Immature natural killer cell (primary cell): ENCODE data around the gene RHBDF2. TPM values are rescaled to one million over a fixed set of nuclear protein-coding genes. Genes with fewer than 3 reads are reported as not detected.

Experiments
- DNase-seq, 3 donors: peaks; one replicate each; pipeline ENCODE4 v3.0.0; 2022; ENCODE audit warnings: mixed read lengths in 1 of 3
- H3K27ac Mint-ChIP-seq, 6 donors: one replicate each; pipeline ENCODE4 v1.8.0; 2020; ENCODE audit warnings: mixed read lengths in 6 of 6, mild to moderate bottlenecking in 5 of 6, inconsistent platforms in 4 of 6, moderate library complexity in 3 of 6
- H3K27me3 Mint-ChIP-seq, 3 donors: one replicate each; pipeline ENCODE4 v1.8.0; 2020 to 2021; ENCODE audit warnings: low read depth in 3 of 3, mild to moderate bottlenecking in 3 of 3, mixed read lengths in 3 of 3, moderate library complexity in 3 of 3, inconsistent platforms in 1 of 3
- H3K36me3 Mint-ChIP-seq, 3 donors: one replicate each; pipeline ENCODE4 v1.8.0; 2020; ENCODE audit warnings: mixed read lengths in 3 of 3, inconsistent platforms in 2 of 3, mild to moderate bottlenecking in 2 of 3
- H3K4me1 Mint-ChIP-seq, 2 donors: one replicate each; pipeline ENCODE4 v1.8.0; 2020; ENCODE audit warnings: inconsistent platforms in 2 of 2, mild to moderate bottlenecking in 2 of 2, mixed read lengths in 2 of 2, moderate library complexity in 1 of 2
- H3K4me3 Mint-ChIP-seq, 5 donors: one replicate each; pipeline ENCODE4 v1.8.0; 2020; ENCODE audit warnings: mild to moderate bottlenecking in 5 of 5, mixed read lengths in 5 of 5, inconsistent platforms in 3 of 5, moderate library complexity in 3 of 5
- H3K9me3 Mint-ChIP-seq, 6 donors: one replicate each; pipeline ENCODE4 v1.8.0; 2020; ENCODE audit warnings: mild to moderate bottlenecking in 6 of 6, mixed read lengths in 6 of 6, inconsistent platforms in 4 of 6, moderate library complexity in 3 of 6
- polyA plus RNA-seq, 3 donors: library from polyadenylated mRNA; unstranded; fragments of 300-500 nt; fragmentation: Illumina TruSeq; gene quantifications; one replicate each; pipeline ENCODE4 v1.2.3, GENCODE V29; 2021

The RHBDF2 gene
- polyA plus RNA-seq, 3 donors from 2014 or later: 19.3 to 90.5 (median 23.6) TPM

DNA sequence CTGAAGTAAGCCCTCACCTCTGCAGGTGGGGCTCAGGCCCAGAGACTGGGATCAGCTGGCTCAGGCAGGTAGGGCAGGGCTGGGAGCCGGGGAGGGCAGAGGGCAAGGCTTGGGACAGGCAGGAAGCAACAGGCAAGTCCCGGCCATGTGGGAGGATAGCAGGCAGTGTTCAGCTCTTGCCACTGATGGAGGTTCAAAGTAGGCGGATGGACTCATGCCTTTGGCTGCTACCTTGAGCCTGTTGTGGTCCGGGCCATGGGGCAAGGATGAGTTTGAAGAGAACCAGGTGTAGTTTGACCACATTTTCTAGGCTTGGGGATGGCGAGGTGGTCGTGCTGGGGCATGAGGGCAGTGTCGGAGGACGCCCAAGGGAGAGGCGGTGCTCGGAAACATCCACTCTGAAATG is 41.3 kb upstream of the RHBDF2 start:
- Mint-ChIP-seq H3K36me3 (no peaks in the 10 kb centered on the region), H3K4me3 (no peak overlapping the region), H3K4me1 (peaks cover 16 to 24% of the 10 kb centered on the region in 2 donors), H3K27me3 (peaks cover 8 to 16% (median 11%) of the 10 kb centered on the region in 3 donors), H3K9me3 (no peaks in the 10 kb centered on the region), H3K27ac (peak overlapping the region in 1 of 6 donors; percentile 50)
- no peak for DNase-seq

DNA sequence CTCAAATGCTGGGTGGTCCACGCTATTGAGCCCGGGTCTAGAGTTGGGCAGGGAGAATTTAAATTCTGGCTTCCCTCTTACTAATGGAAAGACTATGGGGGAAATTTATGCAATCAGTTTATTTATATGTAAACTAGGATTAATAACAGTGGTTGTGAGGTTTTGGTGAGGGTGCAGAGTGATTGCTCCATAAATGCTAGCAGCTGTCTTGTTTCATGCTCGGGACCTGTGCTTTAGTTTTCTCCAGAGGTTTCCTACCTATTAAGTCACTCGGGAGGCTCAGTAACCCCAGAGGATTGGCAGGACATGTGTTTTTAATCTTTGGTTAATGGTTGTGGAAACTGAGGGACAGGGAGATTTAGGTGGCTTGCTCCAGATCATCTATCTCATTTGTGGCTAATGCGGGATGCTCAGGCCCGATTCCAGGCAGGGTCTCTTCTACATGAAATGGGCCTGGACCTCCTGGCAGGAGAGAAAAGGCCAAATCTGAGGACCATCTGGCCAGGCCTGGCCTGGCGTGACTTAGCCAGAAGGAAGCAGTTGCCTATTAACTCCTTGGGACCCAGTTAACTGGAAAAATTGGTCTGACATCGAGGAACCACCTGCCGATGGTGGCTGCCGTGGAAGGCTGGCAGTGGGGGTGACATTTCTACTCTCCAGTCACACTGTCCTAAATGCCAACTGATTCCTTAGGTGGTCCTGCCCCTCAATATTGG is 40.7 kb upstream of the RHBDF2 start:
- peaks cover 16 to 24% of the 10 kb centered on the region in 2 donors for H3K4me1 Mint-ChIP-seq

DNA sequence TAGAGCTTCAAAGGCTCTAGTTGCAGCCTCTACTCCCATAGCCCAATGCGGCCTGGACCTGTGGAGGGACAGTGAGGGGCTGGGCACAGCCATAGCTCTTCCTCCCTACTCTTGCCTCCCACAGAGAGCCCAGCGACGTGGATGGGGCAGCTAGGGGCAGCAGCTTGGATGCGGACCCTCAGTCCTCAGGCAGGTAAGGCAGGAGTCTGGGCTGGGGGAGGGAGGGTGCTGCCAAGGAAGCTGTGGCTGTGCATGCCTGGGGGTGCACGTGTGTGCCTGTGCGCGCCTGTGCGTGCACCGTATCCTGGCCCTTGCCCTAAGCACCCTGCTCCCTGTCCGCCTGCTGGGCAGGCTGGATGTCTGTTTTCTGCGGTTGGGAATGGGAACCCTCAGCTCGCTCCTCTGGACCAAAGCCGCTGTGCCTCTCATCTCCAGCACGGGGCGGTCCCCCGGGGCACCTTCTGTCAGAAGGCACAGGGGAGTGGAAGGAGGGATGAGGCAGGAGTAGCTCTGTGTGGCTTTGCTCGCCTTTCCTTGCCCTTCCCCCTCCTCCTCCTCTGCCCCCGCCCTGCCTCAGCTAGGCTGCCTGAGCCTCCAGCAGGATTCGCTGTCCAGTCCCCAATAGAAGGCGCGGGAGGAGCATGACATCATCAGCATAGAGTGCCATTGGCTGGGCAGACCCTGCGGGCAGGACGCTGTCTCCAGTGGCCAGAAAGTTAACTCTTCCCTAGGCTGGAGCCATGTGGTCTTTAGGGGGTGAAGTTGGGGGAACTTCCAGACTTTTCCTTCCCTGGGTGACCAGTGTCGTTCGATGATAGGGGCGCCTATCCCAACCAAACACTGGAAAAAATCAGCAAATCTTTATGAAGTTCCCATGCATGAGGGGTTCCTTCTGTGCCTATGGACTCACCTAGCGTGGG is 39.4 kb upstream of the RHBDF2 start:
- H3K27ac Mint-ChIP-seq: peak overlapping the region in 1 of 6 donors; percentile 40
- no peaks in the 10 kb centered on the region for H3K9me3 Mint-ChIP-seq
- no peak overlapping the region for H3K4me3 Mint-ChIP-seq
- H3K4me1 Mint-ChIP-seq: peaks cover 15 to 24% of the 10 kb centered on the region in 2 donors
- DNase-seq: no peak
- H3K36me3 Mint-ChIP-seq: no peaks in the 10 kb centered on the region
- peaks cover 8 to 20% (median 16%) of the 10 kb centered on the region in 3 donors for H3K27me3 Mint-ChIP-seq

More for the DNA sequence above, 40.7 kb upstream of the RHBDF2 start:
- Mint-ChIP-seq H3K9me3 (no peaks in the 10 kb centered on the region), H3K27ac (peak overlapping the region in 1 of 6 donors; percentile 3), H3K36me3 (no peaks in the 10 kb centered on the region), H3K27me3 (peaks cover 8 to 16% (median 12%) of the 10 kb centered on the region in 3 donors), H3K4me3 (peak overlapping the region in 1 of 5 donors; percentile 42)
- no peak for DNase-seq

DNA sequence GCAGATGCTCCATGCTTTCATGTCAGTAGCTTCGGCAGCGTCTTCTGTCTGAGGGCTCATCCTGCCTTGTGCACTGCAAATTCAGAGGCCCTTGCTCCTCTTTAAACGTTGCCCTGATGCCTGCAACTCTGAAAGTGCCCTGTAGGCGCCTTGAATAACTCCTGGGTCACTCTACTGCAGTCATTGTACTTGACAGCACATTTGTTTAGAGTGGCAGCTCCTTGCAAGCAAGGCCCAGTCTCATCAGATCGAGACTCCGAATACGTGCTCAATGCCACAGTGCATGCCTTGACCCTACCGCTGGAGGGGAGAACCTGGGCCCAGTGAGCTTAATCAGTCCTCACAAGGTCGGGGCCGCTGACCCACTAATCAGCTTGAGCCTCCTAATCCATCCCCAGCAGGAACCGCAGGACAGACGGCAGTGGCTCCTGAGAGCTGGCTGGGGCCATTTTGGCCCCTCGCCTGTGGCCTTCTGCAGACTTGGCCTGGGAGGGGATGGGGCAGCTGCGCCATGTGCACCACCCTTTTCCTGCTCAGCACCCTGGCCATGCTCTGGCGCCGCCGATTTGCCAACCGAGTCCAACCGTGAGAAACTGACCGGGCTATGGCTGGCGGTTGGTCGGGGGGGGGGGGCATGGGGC is 38.5 kb upstream of the RHBDF2 start, which contains the start of gene PRCD:
Gene PRCD, plus strand, starts transcription at position 414 of the 641 bp plus-strand sequence. Its CDS starts 98 bp downstream, at position 512.
- no peak for DNase-seq
- Mint-ChIP-seq H3K4me3 (peak within 1 kb of the TSS in 3 of 5 donors; percentile 9 to 51 (median 33)), H3K36me3 (no peaks in the 10 kb centered on the region), H3K9me3 (no peaks in the 10 kb centered on the region), H3K4me1 (peaks cover 15 to 24% of the 10 kb centered on the region in 2 donors), H3K27me3 (peaks cover 8 to 20% (median 14%) of the 10 kb centered on the region in 3 donors), H3K27ac (no peak within 1 kb of the TSS)

DNA sequence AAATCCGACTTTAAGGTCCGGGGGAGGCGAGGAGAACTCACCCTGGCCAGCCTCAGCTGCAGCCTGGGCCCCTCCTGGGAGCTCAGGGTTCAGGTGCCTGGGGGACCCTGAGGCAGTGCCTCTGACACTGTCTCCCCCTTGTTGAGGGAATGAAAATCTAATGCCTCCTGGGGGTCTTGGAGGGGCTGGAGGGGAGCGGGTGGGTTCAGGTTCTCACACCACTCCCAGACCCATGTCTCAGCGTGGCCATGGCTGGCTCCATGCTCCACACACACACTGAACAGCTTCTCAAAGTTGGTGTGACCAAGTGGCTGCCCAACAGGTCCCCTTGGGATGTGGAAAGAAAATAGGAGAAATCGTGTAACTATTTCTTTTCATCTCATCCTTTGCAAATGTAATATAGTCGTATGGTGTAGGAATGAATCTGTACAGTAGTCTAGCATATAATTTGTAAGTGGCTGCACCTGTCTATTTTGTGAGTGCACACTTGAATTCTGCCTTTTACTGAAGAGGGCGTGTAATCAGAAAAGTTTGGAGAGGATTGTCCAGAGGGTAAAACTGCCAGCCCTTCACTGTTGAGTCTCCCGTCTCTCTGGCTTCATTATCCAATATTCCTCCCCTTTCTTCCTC is 37.8 kb upstream of the RHBDF2 start:
- H3K9me3 Mint-ChIP-seq: no peaks in the 10 kb centered on the region
- no peak overlapping the region for H3K27ac Mint-ChIP-seq
- H3K36me3 Mint-ChIP-seq: no peaks in the 10 kb centered on the region
- no peak for DNase-seq
- peaks cover 8 to 19% (median 14%) of the 10 kb centered on the region in 3 donors for H3K27me3 Mint-ChIP-seq
- H3K4me1 Mint-ChIP-seq: peaks cover 14 to 17% of the 10 kb centered on the region in 2 donors
- H3K4me3 Mint-ChIP-seq: peak overlapping the region in 3 of 5 donors; percentile 9 to 51 (median 33)

DNA sequence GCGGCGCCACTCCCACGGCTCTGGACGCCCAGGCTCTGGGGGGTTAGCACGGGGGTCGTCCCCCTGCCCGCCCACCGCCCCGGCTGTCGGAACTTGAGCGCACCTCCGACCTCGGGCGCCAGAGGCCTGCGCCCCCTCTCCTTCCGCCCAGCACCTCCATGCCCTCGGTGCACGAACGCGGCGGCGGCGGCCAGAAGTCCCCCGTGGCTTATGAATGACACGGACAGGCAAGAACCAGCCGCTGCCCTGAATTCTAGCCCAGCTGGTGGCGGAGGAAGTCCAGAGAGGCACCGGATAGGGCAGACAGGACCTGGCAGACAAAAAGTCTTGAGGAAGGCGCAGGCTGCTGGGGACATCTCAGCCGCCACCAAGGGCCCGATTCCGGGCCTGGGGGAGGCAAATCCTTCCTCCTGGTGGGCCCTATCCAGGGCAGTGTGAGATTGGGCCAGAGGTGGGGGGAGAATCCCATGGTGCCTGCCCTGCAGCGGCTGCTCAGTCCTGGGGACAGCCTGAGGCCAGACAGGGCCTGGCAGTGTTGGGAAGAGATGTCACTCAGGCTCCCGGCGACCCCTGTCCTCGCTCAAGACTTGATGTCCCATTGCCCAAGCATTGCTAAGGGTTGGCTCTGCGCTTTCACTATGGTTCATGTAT is 37.2 kb upstream of the RHBDF2 start:
- H3K27ac Mint-ChIP-seq: no peak overlapping the region

DNA sequence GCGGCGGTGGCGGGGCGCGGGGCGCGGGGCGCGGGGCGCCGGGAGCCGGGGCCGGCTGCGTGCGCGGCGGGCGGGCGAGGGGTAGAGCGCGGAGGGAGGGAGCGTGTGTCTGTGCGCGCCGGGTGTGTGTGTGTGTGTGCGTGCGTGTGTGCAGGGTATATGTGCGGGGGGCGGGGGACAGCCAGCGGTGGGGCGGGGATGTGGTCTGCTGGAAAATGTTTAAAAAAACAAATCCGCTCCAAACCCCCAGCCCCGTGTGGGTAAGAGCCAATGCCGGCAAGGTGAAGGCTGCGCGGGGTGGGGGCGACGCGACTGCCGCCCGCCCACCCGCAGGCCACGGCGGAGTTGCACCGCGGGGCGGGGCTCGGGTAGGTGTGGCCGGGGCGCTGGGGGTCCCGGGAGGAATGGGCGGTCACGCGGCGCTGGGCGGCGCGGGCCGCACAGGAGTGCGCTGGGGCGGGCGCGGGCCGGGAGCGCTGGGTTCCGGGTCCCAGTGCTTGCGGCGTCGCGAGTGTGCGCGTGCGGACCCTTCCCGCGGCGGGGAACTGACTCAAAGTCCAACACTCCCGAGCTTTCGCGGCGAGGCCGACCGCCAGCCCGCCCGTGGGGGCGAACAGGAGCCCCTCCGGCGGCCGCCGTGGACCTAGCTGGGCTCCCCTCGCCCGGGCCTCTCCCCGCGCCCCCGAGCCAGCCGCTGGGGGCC is 36.5 kb upstream of the RHBDF2 start, which contains the start of gene CYGB:
Gene CYGB, minus strand, starts transcription at position 132 of the 703 bp plus-strand sequence. CDS start 167 bp downstream, outside the sequence.
- Mint-ChIP-seq H3K27ac (no peak within 1 kb of the TSS), H3K4me1 (peaks cover 7 to 8% of the 10 kb centered on the region in 2 donors), H3K9me3 (no peaks in the 10 kb centered on the region), H3K27me3 (peaks cover 9 to 19% (median 14%) of the 10 kb centered on the region in 3 donors), H3K36me3 (no peaks in the 10 kb centered on the region), H3K4me3 (peak within 1 kb of the TSS in 2 of 5 donors; percentile 14 to 41)
- DNase-seq: no peak

More for the DNA sequence above, 37.2 kb upstream of the RHBDF2 start:
- Mint-ChIP-seq H3K4me1 (peaks cover 8 to 11% of the 10 kb centered on the region in 2 donors), H3K9me3 (no peaks in the 10 kb centered on the region), H3K36me3 (no peaks in the 10 kb centered on the region), H3K4me3 (peak overlapping the region in 2 of 5 donors; percentile 39 to 51), H3K27me3 (peaks cover 8 to 19% (median 14%) of the 10 kb centered on the region in 3 donors)
- DNase-seq: no peak

DNA sequence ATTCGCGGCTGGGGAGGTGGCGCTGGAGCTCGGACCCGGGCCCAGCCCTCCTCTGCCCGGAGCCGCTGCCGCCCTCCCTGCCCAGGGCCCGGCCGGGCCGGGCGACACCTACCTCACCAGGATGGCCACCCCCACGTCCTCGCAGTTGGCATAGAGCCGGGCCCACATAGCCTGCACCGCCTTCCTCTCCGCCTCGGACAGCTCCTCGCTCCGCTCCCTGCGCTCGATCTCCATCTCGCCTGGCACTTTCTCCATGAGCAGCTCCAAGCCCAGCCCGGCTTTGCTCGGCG is 36.0 kb upstream of the RHBDF2 start:
- Mint-ChIP-seq H3K4me1 (peaks cover 6 to 7% of the 10 kb centered on the region in 2 donors), H3K36me3 (no peaks in the 10 kb centered on the region), H3K9me3 (no peaks in the 10 kb centered on the region), H3K27ac (no peak overlapping the region), H3K27me3 (peaks cover 9 to 19% (median 14%) of the 10 kb centered on the region in 3 donors), H3K4me3 (peak overlapping the region in 1 of 5 donors; percentile 13)
- no peak for DNase-seq

DNA sequence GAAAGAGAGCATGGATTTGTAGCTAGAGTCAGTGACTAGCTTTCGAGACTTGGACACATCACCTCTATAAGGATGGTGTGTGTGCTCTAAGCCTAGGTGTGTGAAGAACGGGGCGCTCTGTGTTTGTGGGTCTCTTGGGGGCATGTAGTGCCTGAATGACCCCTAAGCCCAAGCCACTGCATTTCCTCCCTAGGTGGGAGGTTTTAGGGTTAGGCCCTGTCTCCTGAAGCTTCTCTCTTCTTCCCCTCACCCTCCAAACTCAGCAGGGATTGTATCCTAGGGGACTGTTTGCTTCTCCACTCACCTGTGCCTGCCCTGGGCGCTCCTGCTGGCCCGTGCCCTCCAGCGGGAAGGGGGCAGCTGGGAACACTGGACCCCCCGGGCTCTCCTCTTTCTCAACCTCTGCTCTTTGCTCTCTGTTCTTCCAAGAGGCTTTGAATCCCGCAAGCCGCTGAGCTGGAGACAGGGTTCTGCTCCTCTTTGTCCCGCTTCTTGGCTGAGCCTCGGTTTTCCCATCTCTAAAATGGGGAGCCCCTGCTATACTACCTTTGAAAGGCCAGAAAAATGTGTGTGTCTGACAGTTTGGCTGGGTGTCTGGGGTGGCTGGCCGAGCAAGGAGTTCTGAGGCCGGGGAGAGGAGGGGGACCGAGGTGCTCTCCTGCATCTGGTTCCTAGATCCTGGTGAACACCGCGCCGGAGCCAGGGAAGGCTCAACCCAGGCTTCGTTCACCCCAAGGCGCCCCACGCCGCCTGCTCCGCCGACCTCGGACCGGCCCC is 35.5 kb upstream of the RHBDF2 start:
- H3K27ac Mint-ChIP-seq: no peak overlapping the region

DNA sequence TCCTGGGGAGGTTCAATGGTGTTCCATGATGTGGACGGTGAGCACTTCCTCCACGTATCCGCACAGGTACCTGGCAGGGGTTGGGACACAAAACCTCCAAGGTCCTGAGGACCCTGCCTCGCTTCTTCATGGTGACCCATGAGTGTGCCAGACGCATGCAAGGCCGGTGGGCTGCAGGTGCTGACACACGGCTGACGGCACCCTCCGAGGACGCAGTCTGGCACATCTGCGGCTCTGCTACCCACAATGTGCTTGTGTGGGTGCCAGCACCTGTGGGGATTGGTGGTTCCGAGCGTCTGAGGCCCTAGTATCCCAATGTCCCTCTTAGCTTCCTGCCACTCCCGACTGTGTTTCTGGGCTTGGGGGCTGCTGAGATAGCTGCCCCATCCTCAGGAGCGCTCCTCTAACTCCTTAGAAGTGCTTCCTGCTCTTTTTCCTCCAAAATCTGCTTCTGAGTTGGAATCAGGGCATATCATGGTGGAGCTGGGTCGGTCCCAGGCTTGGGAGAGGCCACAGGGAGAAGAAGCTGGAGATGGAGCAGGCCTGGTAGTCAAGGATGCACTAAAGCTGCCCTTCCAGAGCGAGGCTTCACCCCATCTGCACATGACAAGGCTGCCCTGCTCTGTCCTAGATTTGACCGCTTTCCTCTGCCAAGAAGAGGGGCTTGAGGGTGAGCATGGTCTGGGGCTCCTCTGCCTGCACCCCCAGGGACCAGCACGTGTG is 34.7 kb upstream of the RHBDF2 start:
- Mint-ChIP-seq H3K4me1 (peaks cover 10 to 12% of the 10 kb centered on the region in 2 donors), H3K27me3 (peaks cover 9 to 18% (median 10%) of the 10 kb centered on the region in 3 donors), H3K4me3 (no peak overlapping the region), H3K27ac (no peak overlapping the region), H3K9me3 (no peaks in the 10 kb centered on the region), H3K36me3 (no peaks in the 10 kb centered on the region)
- no peak for DNase-seq

More for the DNA sequence above, 35.5 kb upstream of the RHBDF2 start:
- Mint-ChIP-seq H3K4me3 (peak overlapping the region in 2 of 5 donors; percentile 14 to 41), H3K9me3 (no peaks in the 10 kb centered on the region), H3K4me1 (peaks cover 10 to 12% of the 10 kb centered on the region in 2 donors), H3K27me3 (peaks cover 9 to 19% (median 12%) of the 10 kb centered on the region in 3 donors), H3K36me3 (no peaks in the 10 kb centered on the region)
- no peak for DNase-seq
